Kidney (tissue), 14 donors: ENCODE results near the gene VPS33B. TPM values are rescaled to one million over a fixed set of nuclear protein-coding genes. Genes with fewer than 3 reads are reported as not detected.

ENCODE experiments used
- DNase-seq, 5 donors: peaks; one replicate each; pipeline ENCODE4 v3.0.0-alpha.2; 2013 to 2020
- FAIRE-seq: peaks from 2 replicates; lab custom pipeline; 2012; peaks lifted over from hg19 to GRCh38; lab: Jason Lieb, UNC
- H3K27ac ChIP-seq, 2 donors: one replicate each; pipeline ENCODE4 v1.7.0; 2013; ENCODE audit warnings: low read depth in 2 of 2, low read length in 2 of 2, inconsistent platforms in 1 of 2
- H3K27me3 ChIP-seq: one replicate; pipeline ENCODE4 v1.7.1; 2013; ENCODE audit warnings: low read length, inconsistent platforms; ENCODE audit not compliant: control insufficient read depth, insufficient read depth
- H3K36me3 ChIP-seq, 3 donors: one replicate each; pipeline versions ENCODE4 v1.7.0 to v1.7.1; 2013; ENCODE audit warnings: low read length in 3 of 3, control low read depth in 1 of 3, inconsistent platforms in 1 of 3; ENCODE audit not compliant: insufficient read depth in 3 of 3, control insufficient read depth in 2 of 3
- H3K4me1 ChIP-seq, 3 donors: one replicate each; pipeline versions ENCODE4 v1.7.0 to v1.7.1; 2013; ENCODE audit warnings: low read length in 3 of 3, inconsistent platforms in 1 of 3, low read depth in 1 of 3; ENCODE audit not compliant: control insufficient read depth in 2 of 3, insufficient read depth in 2 of 3
- H3K4me3 ChIP-seq, 3 donors: one replicate each; pipeline versions ENCODE4 v1.7.0 to v1.8.1; 2013; ENCODE audit warnings: low read length in 3 of 3, control low read depth in 1 of 3, inconsistent platforms in 1 of 3
- H3K9ac ChIP-seq, 3 donors: one replicate each; pipeline versions ENCODE4 v1.7.0 to v1.7.1; 2013; ENCODE audit warnings: low read length in 3 of 3, control low read depth in 1 of 3, inconsistent platforms in 1 of 3
- H3K9me3 ChIP-seq, 3 donors: one replicate each; pipeline versions ENCODE4 v1.7.0 to v1.7.1; 2013; ENCODE audit warnings: low read length in 3 of 3, control low read depth in 1 of 3, inconsistent platforms in 1 of 3; ENCODE audit not compliant: control insufficient read depth in 2 of 3, insufficient read depth in 1 of 3
- CTCF ChIP-seq: IDR thresholded peaks from 3 replicates; pipeline ENCODE4 v1.5.1; 2012; ENCODE audit warnings: mild to moderate bottlenecking, moderate library complexity, borderline replicate concordance; ENCODE audit not compliant: insufficient read depth; ENCODE audit errors: extremely low read depth
- intact Hi-C: fragments of 100-400 bp; cut with DNase I; formaldehyde crosslinking; loops from one replicate; pipeline ENCODE4 v1.11.1; 2022
- polyA plus RNA-seq: library from polyadenylated mRNA; stranded (reverse); fragments of 350-450 nt; fragmentation: Illumina TruSeq; extraction: RNeasy Lipid Tissue Mini Kit (QIAGEN cat#74804); gene quantifications from one replicate; pipeline ENCODE4 v1.2.3, GENCODE V29; 2014; ENCODE audit warnings: low read depth, low replicate concordance; ENCODE audit not compliant: insufficient read depth
- total RNA-seq: library from RNA; stranded (reverse); fragmentation: NEBNext Ultra II Directional; extraction: Animal tissue kit (Norgen Biotek cat#: 25700); gene quantifications from one replicate; pipeline ENCODE4 v1.2.1, GENCODE V29; 2021
- donor health status: control.
- donor health status: control.
- donor health status: control.
- donor health status: control.
- donor health status: control.
- donor health status: DM: yes; HTN: yes; CAD: no.
- donor health status: Normal renal cell carcinoma (clear cell type).

VPS33B gene
- total and polyA plus RNA-seq, 2 donors from 2014 or later: 15.5 to 18.5 TPM

GRCh38 chr15:90959894-90960293 is 62.5 kb downstream of the VPS33B start:
- H3K9me3 ChIP-seq: no peaks in the 10 kb centered on the region
- no peak for TF ChIP-seq CTCF
- H3K4me1 ChIP-seq: peaks cover 0 to 12% (median 5%) of the 10 kb centered on the region in 3 donors
- H3K36me3 ChIP-seq: no peaks in the 10 kb centered on the region
- FAIRE-seq (no peak), DNase-seq (no peak)
- intact Hi-C loops: no loop called here
- H3K9ac ChIP-seq: no peak overlapping the region
- H3K4me3 ChIP-seq: no peak overlapping the region
- no peak overlapping the region for H3K27ac ChIP-seq
- H3K27me3 ChIP-seq: no peaks in the 10 kb centered on the region

- FAIRE-seq (no peak), DNase-seq (peak in 1 of 5 donors; percentile 11)
- Histone ChIP-seq H3K36me3 (no peaks in the 10 kb centered on the region), H3K4me1 (peaks cover 0 to 12% (median 5%) of the 10 kb centered on the region in 3 donors), H3K9me3 (no peaks in the 10 kb centered on the region), H3K27ac (no peak overlapping the region), H3K9ac (no peak overlapping the region), H3K27me3 (no peaks in the 10 kb centered on the region), H3K4me3 (no peak overlapping the region)
- intact Hi-C loops: no loop called here
- TF ChIP-seq CTCF: no peak
These were observed 63.3 kb downstream of the VPS33B start for GRCh38 chr15:90959028-90959595.

DNA sequence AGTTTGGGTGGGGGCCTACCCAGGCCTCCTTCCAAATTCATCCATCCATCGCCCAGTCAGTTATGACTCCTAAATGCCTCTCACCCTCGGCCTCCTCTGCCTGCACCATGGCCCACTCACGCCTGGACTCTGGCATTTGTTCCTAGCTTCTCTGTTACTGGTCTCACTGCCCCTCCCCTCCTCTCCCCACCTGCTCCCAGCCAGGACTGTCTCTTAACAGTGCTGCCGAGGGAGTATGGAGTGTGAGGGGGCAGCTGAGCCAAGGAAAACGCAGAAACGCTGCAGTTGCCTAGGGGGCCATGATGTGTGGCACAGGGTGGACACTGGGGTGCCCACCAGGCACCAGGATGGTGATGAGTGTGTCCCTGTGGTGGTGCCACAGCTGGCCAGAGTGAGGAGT is 64.6 kb downstream of the VPS33B start:
- no peaks in the 10 kb centered on the region for H3K9me3 ChIP-seq
- DNase-seq: peak in 2 of 5 donors; percentile 61
- peak overlapping the region in 2 of 3 donors; percentile 7 to 60 for H3K4me3 ChIP-seq
- no peak for TF ChIP-seq CTCF
- H3K4me1 ChIP-seq: peaks cover 0 to 12% (median 5%) of the 10 kb centered on the region in 3 donors
- no peak overlapping the region for H3K27ac ChIP-seq
- intact Hi-C loops: no loop called here
- H3K27me3 ChIP-seq: no peaks in the 10 kb centered on the region
- H3K9ac ChIP-seq: peak overlapping the region in 1 of 3 donors; percentile 61
- no peak for FAIRE-seq
- H3K36me3 ChIP-seq: peaks cover 0 to 5% (median under 1%) of the 10 kb centered on the region in 3 donors
